Suprapubic skin (tissue), 4 donors: ENCODE measurements around the gene ZBTB8B. TPM values are rescaled to one million over a fixed set of nuclear protein-coding genes. Genes with fewer than 3 reads are reported as not detected.

Source experiments
- DNase-seq, 2 donors: peaks; one replicate each; pipeline ENCODE4 v3.0.0-alpha.2; 2019; ENCODE audit warnings: low spot score in 2 of 2
- H3K27ac ChIP-seq: fragments of 200-600 bp; sonication (generic); one replicate; pipeline ENCODE4 v1.5.1; 2019
- H3K27me3 ChIP-seq: fragments of 200-600 bp; sonication (generic); one replicate; pipeline ENCODE4 v1.5.1; 2019
- H3K36me3 ChIP-seq: fragments of 200-600 bp; sonication (generic); one replicate; pipeline ENCODE4 v1.5.1; 2019
- H3K4me1 ChIP-seq: fragments of 200-600 bp; sonication (generic); one replicate; pipeline ENCODE4 v1.5.1; 2019
- H3K4me3 ChIP-seq: fragments of 200-600 bp; sonication (generic); one replicate; pipeline ENCODE4 v1.5.1; 2019; ENCODE audit warnings: mild to moderate bottlenecking
- H3K9me3 ChIP-seq: fragments of 200-600 bp; sonication (generic); one replicate; pipeline ENCODE4 v1.5.1; 2019
- EP300 ChIP-seq: sonication (generic); formaldehyde crosslinking; IDR thresholded peaks from one replicate; pipeline ENCODE4 v1.6.1; 2017; ENCODE audit warnings: antibody characterized with exemption
- POLR2A ChIP-seq, 2 donors: fragments of 450-650 bp; IDR thresholded peaks; one replicate each; pipeline ENCODE4 v1.6.1; 2017; ENCODE audit warnings: antibody characterized with exemption in 2 of 2, mild to moderate bottlenecking in 2 of 2, moderate library complexity in 2 of 2
- POLR2AphosphoS5 ChIP-seq, 3 donors: sonication (generic); formaldehyde crosslinking; IDR thresholded peaks; one replicate each; pipeline ENCODE4 v1.6.1; 2017; ENCODE audit warnings: antibody characterized with exemption in 3 of 3
- WGBS: methylation state at CpG from one replicate; pipeline ENCODE4 v1.1.5; 2018; 5-methylcytosine and 5-hydroxymethylcytosine counted together
- total RNA-seq, 4 donors: library from RNA; depleted of rRNA; stranded (reverse); fragments of >200 nt; gene quantifications; one replicate each; pipeline ENCODE4 v1.1.0, GENCODE V29; 2016
- TF ChIP-seq, protein P1 (sequence below), 2 donors: fragments of 200-600 bp in 1 of 2; fragments of 450-650 bp in 1 of 2; sonication (generic) in 1 of 2; IDR thresholded peaks; one replicate each; pipeline ENCODE4 v1.5.1; 2016 to 2019; ENCODE audit warnings: antibody characterized with exemption in 2 of 2, mild to moderate bottlenecking in 1 of 2, moderate library complexity in 1 of 2

Gene ZBTB8B
- total RNA-seq, 4 donors from 2014 or later = 0.08 TPM; not detected in 3

DNA sequence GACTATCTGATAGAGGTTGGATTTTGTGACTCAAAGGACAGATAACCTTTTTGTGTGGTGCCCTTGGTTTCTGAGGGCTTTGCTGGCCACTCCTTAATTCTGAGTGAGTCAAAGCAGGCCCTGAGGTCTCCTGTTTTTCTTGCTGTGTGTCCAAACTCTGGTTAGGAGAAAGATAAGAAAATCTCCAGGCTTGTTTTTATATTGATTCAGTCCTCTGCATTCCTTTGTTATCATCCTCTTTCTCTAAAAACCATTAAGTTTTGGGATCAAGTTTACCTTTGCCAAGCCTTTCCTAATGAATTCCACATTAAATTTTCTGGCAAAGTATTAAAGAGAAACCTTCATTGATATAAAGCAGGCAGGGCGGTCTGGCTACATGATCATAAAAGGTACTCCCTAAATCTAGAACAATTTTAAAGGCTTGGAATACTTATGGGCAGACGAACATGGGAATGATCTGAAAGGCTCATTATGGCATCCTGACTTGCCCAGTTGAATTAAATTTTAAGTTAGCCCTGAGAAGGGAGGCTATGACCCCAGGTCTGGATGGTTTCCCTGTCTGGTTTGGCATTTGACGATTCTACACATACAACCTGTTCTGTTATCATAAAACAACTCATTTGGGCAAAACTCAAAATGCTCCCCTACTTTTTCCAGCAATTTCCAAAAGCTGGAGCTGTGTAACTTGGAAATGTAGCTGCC lies 20.8 kb downstream of the ZBTB8B start:
- WGBS = 65% methylated on average over 3 of the region's 3 CpGs
- Histone ChIP-seq H3K4me1 (peaks cover 3% of the 10 kb centered on the region), H3K4me3 (no peak overlapping the region), H3K27me3 (no peaks in the 10 kb centered on the region), H3K36me3 (no peaks in the 10 kb centered on the region), H3K9me3 (no peaks in the 10 kb centered on the region), H3K27ac (no peak overlapping the region)
- TF ChIP-seq, protein P1, sequence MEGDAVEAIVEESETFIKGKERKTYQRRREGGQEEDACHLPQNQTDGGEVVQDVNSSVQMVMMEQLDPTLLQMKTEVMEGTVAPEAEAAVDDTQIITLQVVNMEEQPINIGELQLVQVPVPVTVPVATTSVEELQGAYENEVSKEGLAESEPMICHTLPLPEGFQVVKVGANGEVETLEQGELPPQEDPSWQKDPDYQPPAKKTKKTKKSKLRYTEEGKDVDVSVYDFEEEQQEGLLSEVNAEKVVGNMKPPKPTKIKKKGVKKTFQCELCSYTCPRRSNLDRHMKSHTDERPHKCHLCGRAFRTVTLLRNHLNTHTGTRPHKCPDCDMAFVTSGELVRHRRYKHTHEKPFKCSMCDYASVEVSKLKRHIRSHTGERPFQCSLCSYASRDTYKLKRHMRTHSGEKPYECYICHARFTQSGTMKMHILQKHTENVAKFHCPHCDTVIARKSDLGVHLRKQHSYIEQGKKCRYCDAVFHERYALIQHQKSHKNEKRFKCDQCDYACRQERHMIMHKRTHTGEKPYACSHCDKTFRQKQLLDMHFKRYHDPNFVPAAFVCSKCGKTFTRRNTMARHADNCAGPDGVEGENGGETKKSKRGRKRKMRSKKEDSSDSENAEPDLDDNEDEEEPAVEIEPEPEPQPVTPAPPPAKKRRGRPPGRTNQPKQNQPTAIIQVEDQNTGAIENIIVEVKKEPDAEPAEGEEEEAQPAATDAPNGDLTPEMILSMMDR (IDR thresholded peaks at IDR 0.05) = no peak
- TF ChIP-seq POLR2A (IDR thresholded peaks at IDR 0.05) = no peak
- TF ChIP-seq POLR2AphosphoS5 (IDR thresholded peaks at IDR 0.05) = no peak
- no peak for TF ChIP-seq EP300
- no peak for DNase-seq

DNA sequence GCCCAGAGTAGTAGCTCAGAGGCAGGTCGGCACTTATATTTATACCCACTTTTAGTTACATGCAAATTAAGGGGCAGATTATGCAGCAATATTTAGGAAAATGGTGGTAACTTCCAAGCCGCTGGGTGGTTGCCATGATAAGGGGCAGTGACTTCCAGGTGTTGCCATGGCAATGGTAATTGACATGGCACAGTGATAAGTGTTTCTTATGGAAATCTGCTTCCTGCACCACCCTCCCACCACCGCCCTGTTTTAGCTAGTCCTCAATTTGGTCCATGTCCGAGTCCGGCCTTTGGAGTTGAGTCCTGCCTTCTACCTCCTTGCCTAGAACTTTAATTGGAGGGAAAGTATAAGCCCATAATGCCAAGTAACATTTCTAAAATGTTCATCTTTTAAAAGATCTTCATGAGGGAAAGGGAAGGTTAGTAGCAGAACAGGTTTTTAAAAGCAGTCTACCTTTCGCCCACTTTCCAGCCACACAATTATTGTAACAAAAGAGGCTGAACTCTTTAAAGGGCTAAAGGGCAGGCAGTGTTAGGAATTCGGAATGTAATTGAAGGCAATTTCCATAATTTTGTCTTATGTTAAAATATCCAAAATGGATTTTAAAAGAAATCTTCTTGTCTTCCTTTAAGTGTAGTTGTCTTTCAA lies 21.7 kb downstream of the ZBTB8B start:
- no peak for TF ChIP-seq EP300
- TF ChIP-seq POLR2A (IDR thresholded peaks at IDR 0.05) = no peak
- TF ChIP-seq, protein P1 (IDR thresholded peaks at IDR 0.05) = no peak
- no peak for TF ChIP-seq POLR2AphosphoS5 (IDR thresholded peaks at IDR 0.05)
- Histone ChIP-seq H3K27me3 (no peaks in the 10 kb centered on the region), H3K4me3 (no peak overlapping the region), H3K27ac (no peak overlapping the region), H3K9me3 (no peaks in the 10 kb centered on the region), H3K36me3 (no peaks in the 10 kb centered on the region), H3K4me1 (peaks cover 3% of the 10 kb centered on the region)
- WGBS = 86% methylated on average over 7 of the region's 7 CpGs
- no peak for DNase-seq

DNA sequence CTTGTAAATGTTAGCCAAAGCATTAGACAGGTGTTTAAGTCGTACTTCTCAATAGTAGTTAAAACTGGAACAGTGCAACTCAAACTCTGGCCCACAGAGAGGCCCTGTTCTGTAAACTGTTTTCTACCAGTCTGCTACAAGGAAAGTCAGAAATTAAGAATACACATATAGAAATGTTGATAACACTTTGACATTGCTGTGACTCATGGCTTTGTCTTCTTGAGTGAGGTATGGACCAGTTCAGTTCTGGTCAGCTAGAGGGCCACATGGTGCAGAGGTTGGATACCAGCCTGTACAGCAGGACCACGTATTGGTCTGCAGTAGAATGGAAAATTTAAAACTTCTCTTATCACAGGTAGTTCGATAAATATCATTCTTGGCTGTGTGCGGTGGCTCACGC lies 22.3 kb downstream of the ZBTB8B start:
- no peaks in the 10 kb centered on the region for H3K36me3 ChIP-seq
- WGBS = 91% methylated on average over 5 of the region's 5 CpGs
- H3K27ac ChIP-seq = no peak overlapping the region
- DNase-seq = no peak
- H3K4me3 ChIP-seq = no peak overlapping the region
- TF ChIP-seq, protein P1 (IDR thresholded peaks at IDR 0.05) = no peak
- no peak for TF ChIP-seq POLR2A (IDR thresholded peaks at IDR 0.05)
- no peak for TF ChIP-seq EP300
- no peak for TF ChIP-seq POLR2AphosphoS5 (IDR thresholded peaks at IDR 0.05)
- H3K4me1 ChIP-seq = no peaks in the 10 kb centered on the region
- H3K27me3 ChIP-seq = no peaks in the 10 kb centered on the region
- H3K9me3 ChIP-seq = no peaks in the 10 kb centered on the region

DNA sequence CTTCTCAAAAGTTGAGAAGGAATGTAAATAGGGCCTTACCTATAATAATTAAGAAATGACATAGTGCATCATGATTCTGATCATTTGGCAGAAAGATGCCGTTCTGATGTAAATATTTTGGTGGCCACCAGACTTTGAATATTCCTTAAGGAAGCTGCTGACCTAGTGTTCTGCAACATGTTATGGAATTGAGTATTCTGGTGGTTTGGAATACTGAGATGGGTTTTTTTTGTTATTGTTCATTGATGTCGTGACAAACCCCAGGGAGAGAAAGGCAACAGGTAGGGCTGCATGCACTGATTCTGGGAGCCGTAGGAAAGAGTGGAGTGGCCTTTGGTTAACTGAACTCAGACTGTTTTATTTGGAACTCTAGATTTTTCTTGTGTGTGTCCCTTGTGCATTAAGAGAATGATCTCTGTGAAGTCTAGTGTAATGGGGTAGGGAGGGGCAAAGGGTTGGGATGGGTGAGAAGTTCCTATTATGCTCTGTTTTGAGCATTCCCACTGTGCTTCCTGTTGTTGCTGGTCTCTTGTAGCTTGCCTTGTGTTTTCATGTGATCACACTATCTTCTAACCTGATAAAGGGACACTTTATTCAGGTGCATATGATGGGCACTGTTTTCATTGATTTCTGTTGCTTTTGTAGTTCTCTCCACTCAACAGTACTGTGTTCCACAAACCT lies 25.0 kb downstream of the ZBTB8B start:
- Histone ChIP-seq H3K36me3 (no peaks in the 10 kb centered on the region), H3K27me3 (no peaks in the 10 kb centered on the region), H3K4me3 (no peak overlapping the region), H3K4me1 (no peaks in the 10 kb centered on the region), H3K27ac (no peak overlapping the region), H3K9me3 (no peaks in the 10 kb centered on the region)
- 91% methylated on average over 3 of the region's 3 CpGs for WGBS
- TF ChIP-seq POLR2AphosphoS5 (IDR thresholded peaks at IDR 0.05) = no peak
- TF ChIP-seq EP300 = no peak
- DNase-seq = no peak

DNA sequence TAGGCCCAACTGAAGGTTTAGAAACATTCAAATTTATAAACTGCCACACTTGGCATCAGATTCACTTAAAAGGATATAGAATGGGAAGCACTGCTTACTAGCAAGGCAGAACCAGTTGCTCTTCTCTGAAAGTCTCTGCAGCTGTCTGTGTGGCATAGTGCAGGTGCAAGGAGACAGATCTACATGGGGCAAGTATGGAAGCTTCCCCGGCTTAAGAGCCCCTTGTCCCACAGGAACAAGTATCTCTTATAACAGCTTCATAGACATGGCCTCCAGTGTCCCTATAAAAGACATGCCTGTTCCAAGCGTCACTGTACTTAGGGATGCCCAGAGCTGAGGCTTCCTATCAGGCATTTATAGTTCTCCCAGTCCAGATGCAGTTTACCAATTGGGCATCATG lies 26.5 kb downstream of the ZBTB8B start:
- TF ChIP-seq, protein P1 (IDR thresholded peaks at IDR 0.05) = no peak
- TF ChIP-seq POLR2A (IDR thresholded peaks at IDR 0.05) (no peak), EP300 (no peak), POLR2AphosphoS5 (IDR thresholded peaks at IDR 0.05) (no peak)
- H3K4me3 ChIP-seq = no peak overlapping the region
- H3K27me3 ChIP-seq = no peaks in the 10 kb centered on the region
- no peak for DNase-seq
- no peak overlapping the region for H3K27ac ChIP-seq
- no peaks in the 10 kb centered on the region for H3K9me3 ChIP-seq
- peaks cover 9% of the 10 kb centered on the region for H3K4me1 ChIP-seq
- no peaks in the 10 kb centered on the region for H3K36me3 ChIP-seq
- 96% methylated on average over 2 of the region's 2 CpGs for WGBS
